Endothelial cell of umbilical vein (primary cell): ENCODE results near the gene PCNT. TPM values are rescaled to one million over a fixed set of nuclear protein-coding genes. Genes with fewer than 3 reads are reported as not detected.

Experiments
- BruUV-seq: library from RNA; stranded (reverse); fragments of 400-500 nt; replicated peaks from 2 replicates; lab custom pipeline; 2021; lab: Mats Ljungman, UMichigan
- CTCF ChIA-PET: fragments of 300-600, 350-600 bp; sonication (Branson Sonifier 250); formaldehyde crosslinking; loops from one replicate; lab custom pipeline; 2021; ENCODE audit warnings: antibody characterized with exemption, inconsistent platforms; lab: Charles Lee
- POLR2A ChIA-PET: fragments of 300-600, 350-600 bp; sonication (Branson Sonifier 250); formaldehyde crosslinking; loops from one replicate; lab custom pipeline; 2021; ENCODE audit warnings: antibody characterized with exemption, inconsistent platforms; lab: Charles Lee
- DNase-seq: peaks from one replicate; pipeline ENCODE4 v3.0.0-alpha.2; 2011; ENCODE audit warnings: low read depth, low spot score
- FAIRE-seq: peaks from 2 replicates; lab custom pipeline; 2011; peaks lifted over from hg19 to GRCh38; lab: Jason Lieb, UNC
- H2AFZ ChIP-seq: 2 replicates; pipeline ENCODE4 v1.6.0; 2012; ENCODE audit warnings: low read depth, low read length, control low read depth, inconsistent platforms
- H3K27ac ChIP-seq: 2 replicates; pipeline ENCODE4 v1.5.1; 2011; ENCODE audit warnings: low read depth, mild to moderate bottlenecking, control low read depth, low read length, moderate library complexity; ENCODE audit not compliant: insufficient read depth
- H3K27me3 ChIP-seq, 2 experiments: 2 replicates each; pipeline versions ENCODE4 v1.6.0 to v1.6.1; 2011; ENCODE audit warnings: low read length in 2 of 2, mixed read lengths in 1 of 2; ENCODE audit not compliant: control insufficient read depth in 2 of 2, insufficient read depth in 2 of 2
- H3K36me3 ChIP-seq, 2 experiments: 2 replicates in 1 of 2; 3 replicates in 1 of 2; pipeline ENCODE4 v1.5.1; 2011; ENCODE audit warnings: low read length in 2 of 2, mild to moderate bottlenecking in 1 of 2, moderate library complexity in 1 of 2; ENCODE audit not compliant: control insufficient read depth in 2 of 2, insufficient read depth in 2 of 2; ENCODE audit errors: extremely low read depth in 1 of 2
- H3K4me1 ChIP-seq: 3 replicates; pipeline ENCODE4 v1.5.1; 2011; ENCODE audit warnings: mild to moderate bottlenecking, low read length; ENCODE audit not compliant: control insufficient read depth, insufficient read depth; ENCODE audit errors: extremely low read depth
- H3K4me2 ChIP-seq: 2 replicates; pipeline ENCODE4 v1.6.1; 2011; ENCODE audit warnings: low read length, control low read depth, mixed read lengths; ENCODE audit not compliant: insufficient read depth
- H3K4me3 ChIP-seq, 3 experiments: fragments of 200-600 bp in 1 of 3; sonication (generic), shearing (Covaris generic) in 1 of 3; replicated peaks in 1 of 3; 2 replicates each; pipeline ENCODE4 v1.5.1; 2011 to 2016; ENCODE audit warnings: control low read depth in 3 of 3, low read length in 3 of 3, mild to moderate bottlenecking in 2 of 3, inconsistent platforms in 1 of 3, low read depth in 1 of 3, moderate library complexity in 1 of 3; ENCODE audit not compliant: insufficient read depth in 1 of 3
- H3K79me2 ChIP-seq: 2 replicates; pipeline ENCODE4 v1.6.0; 2012; ENCODE audit warnings: low read length, inconsistent platforms; ENCODE audit not compliant: control insufficient read depth, insufficient read depth
- H3K9ac ChIP-seq: replicated peaks from 2 replicates; pipeline ENCODE3; 2011; ENCODE audit warnings: low read length, control low read depth; ENCODE audit not compliant: insufficient read depth; ENCODE audit errors: extremely low read depth
- H3K9me1 ChIP-seq: replicated peaks from 3 replicates; pipeline ENCODE4 v1.6.0; 2011; ENCODE audit warnings: mild to moderate bottlenecking, low read length; ENCODE audit not compliant: control insufficient read depth, insufficient read depth; ENCODE audit errors: extremely low read depth
- H3K9me3 ChIP-seq: replicated peaks from 2 replicates; pipeline ENCODE4 v1.5.1; 2012; ENCODE audit warnings: low read length, inconsistent platforms; ENCODE audit not compliant: control insufficient read depth, insufficient read depth
- H4K20me1 ChIP-seq: replicated peaks from 2 replicates; pipeline ENCODE3; 2011; ENCODE audit warnings: mild to moderate bottlenecking, low read length; ENCODE audit not compliant: control insufficient read depth, insufficient read depth; ENCODE audit errors: extremely low read depth
- EZH2 ChIP-seq: IDR thresholded peaks from 2 replicates; pipeline ENCODE4 v1.6.1; 2012; ENCODE audit warnings: borderline replicate concordance, low read depth, mild to moderate bottlenecking, moderate library complexity, low read length, inconsistent platforms; ENCODE audit not compliant: severe bottlenecking
- FOS ChIP-seq: IDR thresholded peaks from 2 replicates; pipeline ENCODE4 v1.6.1; 2011; ENCODE audit warnings: mild to moderate bottlenecking, low read length, moderate library complexity, borderline replicate concordance; ENCODE audit not compliant: insufficient read depth
- GATA2 ChIP-seq: IDR thresholded peaks from 2 replicates; pipeline ENCODE4 v1.7.0; 2011; ENCODE audit warnings: low read depth, mild to moderate bottlenecking, moderate library complexity, mixed read lengths, low read length; ENCODE audit not compliant: insufficient read length, insufficient read depth
- JUN ChIP-seq: IDR thresholded peaks from 2 replicates; pipeline ENCODE4 v1.6.1; 2011; ENCODE audit warnings: borderline replicate concordance, low read depth; ENCODE audit not compliant: insufficient read length, insufficient read depth
- MAX ChIP-seq: IDR thresholded peaks from 2 replicates; pipeline ENCODE4 v1.6.1; 2011; ENCODE audit not compliant: insufficient read depth, insufficient read length
- MYC ChIP-seq: IDR thresholded peaks from one replicate; pipeline ENCODE4 v1.6.1; 2011; ENCODE audit warnings: mild to moderate bottlenecking, low read depth, low read length
- POLR2A ChIP-seq: IDR thresholded peaks from 2 replicates; pipeline ENCODE4 v1.6.1; 2012; ENCODE audit warnings: low read depth, mild to moderate bottlenecking, control low read depth, low read length
- POLR2AphosphoS5 ChIP-seq: IDR thresholded peaks from 2 replicates; pipeline ENCODE4 v1.6.1; 2012; ENCODE audit warnings: low read depth, mild to moderate bottlenecking, control low read depth, low read length, moderate library complexity; ENCODE audit not compliant: insufficient read depth
- dilution Hi-C: fragments of 300-500 bp; cut with MboI; formaldehyde crosslinking; loops from one replicate; pipeline ENCODE4 v1.15.0; 2019; ENCODE audit warnings: low sequenced_read_pairs; ENCODE audit not compliant: extremely low pct_ligation_motif_present
- intact Hi-C: fragments of 100-400 bp; cut with micrococcal nuclease; formaldehyde crosslinking; loops from one replicate; pipeline ENCODE4 v1.10.0; 2022
- polyA plus RNA-seq, 4 experiments: library from polyadenylated mRNA; depleted of rRNA in 3 of 4; stranded (reverse) in 3 of 4; unstranded in 1 of 4; fragments of >200 nt; gene quantifications; 2 replicates each; pipeline versions ENCODE4 v1.2.1 to v1.2.3, GENCODE V29; 2011 to 2012; ENCODE audit warnings: missing spikeins in 1 of 4
- total RNA-seq: library from RNA; stranded (reverse); gene quantifications from 2 replicates; pipeline ENCODE4 v1.2.3, GENCODE V29; 2021
- TF ChIP-seq, protein P1 (sequence below), 2 donors: IDR thresholded peaks; 1 replicate in 1 of 2; 2 replicates in 1 of 2; pipeline ENCODE4 v1.5.1; 2011; ENCODE audit warnings: low read length in 2 of 2, mild to moderate bottlenecking in 2 of 2, moderate library complexity in 2 of 2, control low read depth in 1 of 2, inconsistent platforms in 1 of 2, low read depth in 1 of 2; ENCODE audit not compliant: insufficient read depth in 1 of 2; ENCODE audit errors: extremely low read depth in 1 of 2

The PCNT gene
- total and polyA plus RNA-seq, 2 donors (not counting 3 experiments of a cell fraction or from before 2014, with no cell fraction given), result 9.6 to 49.5 TPM

- peaks cover 2 to 6% of the 10 kb centered on the region in 2 experiments for H3K36me3 ChIP-seq
- no peaks in the 10 kb centered on the region for H3K27me3 ChIP-seq
- ChIA-PET CTCF (no interaction called here), POLR2A (no interaction called here)
- H3K4me1 ChIP-seq, result no peaks in the 10 kb centered on the region
- DNase-seq (no peak), FAIRE-seq (no peak)
- no peaks in the 10 kb centered on the region for H3K9me1 ChIP-seq
- no peaks in the 10 kb centered on the region for H3K79me2 ChIP-seq
- no peak overlapping the region for H3K4me3 ChIP-seq
- no peaks in the 10 kb centered on the region for H3K9me3 ChIP-seq
- H3K27ac ChIP-seq, result no peak overlapping the region
- intact Hi-C loops, result no loop called here
- H2AFZ ChIP-seq, result no peak overlapping the region
- no peak overlapping the region for H3K9ac ChIP-seq
- no TSS peak for BruUV-seq
- H4K20me1 ChIP-seq, result no peaks in the 10 kb centered on the region
- no peak for TF ChIP-seq MAX
- no peak for TF ChIP-seq GATA2
- no peak for TF ChIP-seq JUN
- TF ChIP-seq MYC, result no peak
- TF ChIP-seq, protein P1, sequence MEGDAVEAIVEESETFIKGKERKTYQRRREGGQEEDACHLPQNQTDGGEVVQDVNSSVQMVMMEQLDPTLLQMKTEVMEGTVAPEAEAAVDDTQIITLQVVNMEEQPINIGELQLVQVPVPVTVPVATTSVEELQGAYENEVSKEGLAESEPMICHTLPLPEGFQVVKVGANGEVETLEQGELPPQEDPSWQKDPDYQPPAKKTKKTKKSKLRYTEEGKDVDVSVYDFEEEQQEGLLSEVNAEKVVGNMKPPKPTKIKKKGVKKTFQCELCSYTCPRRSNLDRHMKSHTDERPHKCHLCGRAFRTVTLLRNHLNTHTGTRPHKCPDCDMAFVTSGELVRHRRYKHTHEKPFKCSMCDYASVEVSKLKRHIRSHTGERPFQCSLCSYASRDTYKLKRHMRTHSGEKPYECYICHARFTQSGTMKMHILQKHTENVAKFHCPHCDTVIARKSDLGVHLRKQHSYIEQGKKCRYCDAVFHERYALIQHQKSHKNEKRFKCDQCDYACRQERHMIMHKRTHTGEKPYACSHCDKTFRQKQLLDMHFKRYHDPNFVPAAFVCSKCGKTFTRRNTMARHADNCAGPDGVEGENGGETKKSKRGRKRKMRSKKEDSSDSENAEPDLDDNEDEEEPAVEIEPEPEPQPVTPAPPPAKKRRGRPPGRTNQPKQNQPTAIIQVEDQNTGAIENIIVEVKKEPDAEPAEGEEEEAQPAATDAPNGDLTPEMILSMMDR (IDR thresholded peaks at IDR 0.05; ENCODE audit: extremely low read depth in 1 of 2, insufficient read depth in 1 of 2, low read depth in 1 of 2, low read length in 2 of 2), result no peak
- TF ChIP-seq POLR2AphosphoS5, result no peak
- TF ChIP-seq POLR2A, result no peak
- TF ChIP-seq FOS, result no peak
- no peak for TF ChIP-seq EZH2
- dilution Hi-C loops, result no loop called here
- H3K4me2 ChIP-seq, result no peak overlapping the region
Measured at GRCh38 chr21:46406001-46406400, 82.0 kb downstream of the PCNT start.
